HG02852 (cell line): ENCODE measurements around the gene VRK3.

Experiments used
- ATAC-seq: cut with Tn5 transposase; IDR thresholded peaks from one replicate; pipeline ENCODE4 v1.9.1; 2021; ENCODE audit warnings: mild to moderate bottlenecking, moderate library complexity; ENCODE audit not compliant: unreplicated experiment

VRK3 gene

DNA sequence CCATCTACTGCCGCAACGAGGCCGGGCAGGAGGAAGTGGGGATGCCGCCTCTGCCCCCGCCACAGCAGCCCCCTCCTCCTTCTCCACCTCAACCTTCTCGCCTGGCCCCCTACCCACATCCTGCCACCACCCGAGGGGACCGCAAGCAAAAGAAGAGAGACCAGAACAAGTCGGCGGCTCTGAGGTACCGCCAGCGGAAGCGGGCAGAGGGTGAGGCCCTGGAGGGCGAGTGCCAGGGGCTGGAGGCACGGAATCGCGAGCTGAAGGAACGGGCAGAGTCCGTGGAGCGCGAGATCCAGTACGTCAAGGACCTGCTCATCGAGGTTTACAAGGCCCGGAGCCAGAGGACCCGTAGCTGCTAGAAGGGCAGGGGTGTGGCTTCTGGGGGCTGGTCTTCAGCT, 92.4 kb downstream of the VRK3 start:
- no peak for ATAC-seq

DNA sequence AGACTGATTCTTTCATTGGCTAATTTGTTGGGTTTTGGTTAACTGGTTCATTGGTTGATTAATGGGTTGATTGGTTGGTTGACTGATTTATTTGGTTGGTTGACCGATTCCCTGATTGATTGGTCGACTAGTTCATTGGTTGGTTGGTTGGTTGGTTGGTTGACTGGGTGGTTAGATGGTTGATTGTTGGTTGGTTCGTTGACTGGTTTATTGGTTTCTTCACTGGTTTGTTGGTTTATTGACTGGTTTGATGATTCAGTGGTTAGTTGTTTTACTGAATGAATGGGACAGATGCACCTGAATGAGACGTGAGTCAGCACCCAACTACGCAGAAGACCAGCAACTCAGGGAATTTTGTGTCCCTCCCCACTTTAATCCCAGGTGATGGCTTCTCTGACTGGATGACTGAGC, 93.1 kb downstream of the VRK3 start:
- ATAC-seq: no peak

DNA sequence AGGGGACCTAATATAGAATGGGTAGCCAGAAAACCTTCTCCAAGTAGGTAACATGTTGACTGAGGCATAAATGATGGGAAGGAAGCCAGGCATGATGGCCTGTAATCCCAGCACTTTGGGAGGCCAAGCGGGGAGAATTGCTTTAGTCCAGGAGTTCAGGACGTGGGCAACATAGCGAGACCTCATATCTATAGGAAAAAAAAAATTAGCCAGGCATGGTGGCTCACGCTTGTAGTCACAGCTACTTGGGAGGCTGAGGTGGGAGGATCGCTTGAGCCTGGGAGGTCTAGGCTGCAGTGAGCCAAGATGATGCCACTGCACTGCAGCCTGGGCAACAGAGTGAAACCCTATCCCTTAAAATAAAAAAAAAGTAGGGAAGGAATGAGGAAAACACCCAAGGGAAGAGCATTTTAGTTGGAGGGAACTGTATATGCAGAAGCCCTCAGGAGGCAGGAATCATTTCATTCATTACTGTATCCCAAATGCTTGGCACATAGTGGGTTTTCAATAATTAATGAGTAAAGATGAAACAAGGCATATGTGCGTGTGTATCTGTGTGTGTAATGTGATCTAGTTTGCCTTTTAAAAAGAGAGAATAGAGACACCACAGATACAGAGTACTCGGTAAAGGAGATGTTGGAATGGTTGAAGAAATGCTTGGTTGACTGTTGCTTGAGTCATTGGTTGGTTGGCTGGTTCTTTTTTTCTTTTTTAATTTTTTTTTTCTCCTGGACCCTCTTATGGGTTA, 93.7 kb downstream of the VRK3 start:
- no peak for ATAC-seq

DNA sequence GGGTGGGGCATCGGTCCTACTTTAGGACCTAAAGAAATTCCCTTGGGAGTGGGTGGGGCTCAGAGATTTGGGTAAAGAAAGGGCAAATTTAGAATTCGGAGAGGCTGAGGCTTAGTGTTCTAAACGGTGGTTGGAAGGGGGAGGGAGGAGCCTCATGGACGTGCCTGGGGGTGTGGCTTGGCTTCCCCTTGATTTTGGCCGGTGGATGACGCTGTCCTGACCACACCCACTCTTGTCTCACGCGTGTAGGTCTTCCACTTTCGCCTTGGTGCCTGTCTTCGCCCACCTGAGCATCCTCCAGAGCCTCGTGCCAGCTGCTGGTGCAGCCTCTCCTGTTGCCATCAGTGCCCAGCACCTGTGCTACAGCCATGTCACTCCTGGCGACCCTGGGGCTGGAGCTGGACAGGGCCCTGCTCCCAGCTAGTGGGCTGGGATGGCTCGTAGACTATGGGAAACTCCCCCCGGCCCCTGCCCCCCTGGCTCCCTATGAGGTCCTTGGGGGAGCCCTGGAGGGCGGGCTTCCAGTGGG, 94.6 kb downstream of the VRK3 start:
- ATAC-seq: no peak

DNA sequence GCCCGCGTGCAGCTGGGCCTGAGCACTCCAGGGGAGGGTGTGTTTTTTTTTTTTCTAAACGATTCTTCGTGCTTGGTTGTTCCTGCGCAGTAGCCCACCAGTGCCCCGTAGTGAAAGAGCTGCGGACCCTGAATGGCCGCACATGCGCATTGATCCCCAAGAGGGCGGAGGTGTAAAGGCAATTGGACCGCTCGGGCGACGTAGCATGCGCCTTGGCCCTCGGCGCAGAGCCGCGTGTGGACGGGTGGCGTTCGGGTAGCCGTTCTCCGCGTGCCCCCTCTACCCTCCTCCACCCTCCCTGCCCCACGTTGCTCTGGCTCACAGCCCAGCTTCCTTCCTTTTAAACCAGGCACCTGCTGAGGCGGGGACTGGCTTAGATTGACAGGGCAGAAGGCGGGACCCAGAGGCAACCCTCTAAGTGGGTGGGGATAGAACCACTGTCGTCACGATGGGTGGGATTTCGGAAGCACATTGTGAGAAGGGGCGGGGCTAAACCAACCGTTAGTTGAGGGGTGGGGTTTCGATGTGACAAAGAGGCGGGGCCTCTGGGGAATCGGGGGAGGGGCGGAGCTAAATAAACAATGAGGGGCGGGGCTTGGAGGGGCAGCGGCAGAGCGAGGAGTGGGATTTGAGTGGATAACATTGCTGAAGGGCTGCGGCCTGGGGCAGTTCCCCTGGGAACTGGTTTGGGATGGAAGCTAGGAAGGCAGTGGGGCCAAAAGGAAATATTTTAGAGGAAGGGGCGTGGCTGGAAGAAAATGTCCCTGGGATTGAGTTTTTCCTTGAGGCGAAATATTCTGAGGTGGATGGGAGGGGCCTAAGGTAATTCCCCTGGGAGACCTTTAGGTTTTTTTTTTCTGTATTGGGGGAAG, 95.3 kb downstream of the VRK3 start:
- peak; percentile 57 for ATAC-seq

DNA sequence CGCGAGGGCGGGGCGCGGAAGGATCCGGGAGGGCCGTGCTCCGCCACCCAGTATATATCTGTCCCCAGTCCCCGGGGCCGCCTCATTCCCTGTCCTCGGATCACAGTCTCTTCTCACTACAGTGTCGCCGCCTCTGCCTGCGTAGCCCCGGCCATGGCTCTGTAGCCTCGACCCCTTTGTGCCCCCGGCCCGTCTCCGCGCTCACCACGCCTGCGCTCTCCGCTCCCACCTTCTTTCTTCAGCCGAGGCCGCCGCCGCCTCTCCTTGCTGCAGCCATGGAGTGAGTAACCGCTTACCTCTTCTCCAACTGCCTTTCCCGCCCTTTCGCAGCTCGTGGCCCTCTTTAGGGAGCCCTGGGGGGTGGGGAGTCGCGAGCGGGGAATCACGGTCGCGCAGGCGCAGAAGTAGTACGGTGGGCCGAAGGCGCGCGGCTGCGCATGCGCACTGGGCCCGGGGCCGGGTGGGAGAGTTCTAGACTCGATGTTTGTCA, 96.0 kb downstream of the VRK3 start, which contains the start of the genes ATF5 and NUP62:
ATF5 (plus strand) TSS at position 85 of the 490 bp plus-strand sequence. CDS start 1,646 bp downstream, outside the sequence.
NUP62 (minus strand) TSS at position 384 of the 490 bp plus-strand sequence. CDS start 19,697 bp downstream, outside the sequence.
- peak; percentile 42 for ATAC-seq

DNA sequence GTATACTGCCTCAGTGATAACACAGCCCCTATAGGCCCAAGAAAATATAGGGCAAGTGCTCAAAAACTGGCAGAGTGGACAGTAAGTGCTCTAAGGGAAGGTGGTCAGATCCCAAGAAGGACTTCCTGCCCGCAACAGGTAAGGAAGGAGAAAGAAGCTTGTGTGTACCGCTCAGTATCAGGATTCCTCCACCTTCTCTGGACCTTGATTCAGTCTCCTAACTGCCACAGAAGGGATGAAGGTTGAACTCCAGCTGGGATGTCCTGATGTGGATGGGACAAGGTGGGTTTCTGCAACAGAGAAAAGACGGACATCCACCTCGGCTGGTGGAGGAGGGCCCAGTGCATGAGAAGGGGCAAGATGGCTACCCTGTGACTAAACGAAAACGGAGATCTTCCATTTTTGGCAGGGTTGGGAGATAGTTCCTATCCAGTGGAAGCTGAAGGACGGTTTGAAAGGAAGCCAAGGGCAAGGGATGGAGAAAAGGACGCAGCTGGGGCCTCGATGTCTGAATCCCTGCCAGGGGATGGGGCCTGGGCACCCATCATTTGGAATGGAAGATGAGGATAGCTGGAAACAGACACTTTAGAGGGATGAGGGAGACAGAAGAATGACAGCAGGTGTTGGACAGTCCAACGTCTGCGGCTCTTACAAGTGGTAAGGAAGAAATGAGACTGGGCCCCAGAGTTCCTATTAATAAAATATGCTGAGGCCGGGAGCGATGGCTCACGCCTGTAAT, 97.5 kb downstream of the VRK3 start:
- no peak for ATAC-seq

DNA sequence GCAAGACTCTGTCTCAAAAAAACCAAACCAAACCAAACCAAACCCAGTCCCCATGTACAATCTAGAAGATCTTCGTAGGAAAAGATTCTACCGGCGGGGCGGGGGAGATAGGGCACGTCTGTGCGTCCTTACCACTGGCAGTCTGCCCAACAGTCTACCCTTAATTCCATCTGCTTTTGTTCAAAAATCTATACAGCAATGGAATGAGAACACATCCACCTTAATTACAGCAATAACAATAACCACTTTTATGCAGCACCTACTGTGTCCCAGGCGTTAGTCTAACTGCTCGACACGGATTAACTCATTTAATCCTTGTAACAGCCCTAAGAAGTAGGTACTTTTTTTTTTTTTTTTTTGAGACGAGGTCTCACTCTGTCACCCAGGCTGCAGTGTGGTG, 98.7 kb downstream of the VRK3 start:
- ATAC-seq: no peak
